Stimulated activated CD8-positive, alpha-beta memory T cell treated with anti-CD3 and anti-CD28 coated beads, Interleukin-15, amount 100 ng/mL, for 48 hours (primary cell): Measurements from ENCODE around the gene VEZT.
"Not testable (repeated sequence)": the region's sequence is repeated elsewhere in the genome, so short reads cannot be mapped to it uniquely, and the experiment has no call there.

Source experiments
- DNase-seq, 2 donors: peaks; one replicate each; pipeline ENCODE4 v3.0.0-alpha.2; 2020; ENCODE audit warnings: low read depth in 2 of 2

VEZT gene, protein sequence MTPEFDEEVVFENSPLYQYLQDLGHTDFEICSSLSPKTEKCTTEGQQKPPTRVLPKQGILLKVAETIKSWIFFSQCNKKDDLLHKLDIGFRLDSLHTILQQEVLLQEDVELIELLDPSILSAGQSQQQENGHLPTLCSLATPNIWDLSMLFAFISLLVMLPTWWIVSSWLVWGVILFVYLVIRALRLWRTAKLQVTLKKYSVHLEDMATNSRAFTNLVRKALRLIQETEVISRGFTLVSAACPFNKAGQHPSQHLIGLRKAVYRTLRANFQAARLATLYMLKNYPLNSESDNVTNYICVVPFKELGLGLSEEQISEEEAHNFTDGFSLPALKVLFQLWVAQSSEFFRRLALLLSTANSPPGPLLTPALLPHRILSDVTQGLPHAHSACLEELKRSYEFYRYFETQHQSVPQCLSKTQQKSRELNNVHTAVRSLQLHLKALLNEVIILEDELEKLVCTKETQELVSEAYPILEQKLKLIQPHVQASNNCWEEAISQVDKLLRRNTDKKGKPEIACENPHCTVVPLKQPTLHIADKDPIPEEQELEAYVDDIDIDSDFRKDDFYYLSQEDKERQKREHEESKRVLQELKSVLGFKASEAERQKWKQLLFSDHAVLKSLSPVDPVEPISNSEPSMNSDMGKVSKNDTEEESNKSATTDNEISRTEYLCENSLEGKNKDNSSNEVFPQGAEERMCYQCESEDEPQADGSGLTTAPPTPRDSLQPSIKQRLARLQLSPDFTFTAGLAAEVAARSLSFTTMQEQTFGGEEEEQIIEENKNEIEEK

DNA sequence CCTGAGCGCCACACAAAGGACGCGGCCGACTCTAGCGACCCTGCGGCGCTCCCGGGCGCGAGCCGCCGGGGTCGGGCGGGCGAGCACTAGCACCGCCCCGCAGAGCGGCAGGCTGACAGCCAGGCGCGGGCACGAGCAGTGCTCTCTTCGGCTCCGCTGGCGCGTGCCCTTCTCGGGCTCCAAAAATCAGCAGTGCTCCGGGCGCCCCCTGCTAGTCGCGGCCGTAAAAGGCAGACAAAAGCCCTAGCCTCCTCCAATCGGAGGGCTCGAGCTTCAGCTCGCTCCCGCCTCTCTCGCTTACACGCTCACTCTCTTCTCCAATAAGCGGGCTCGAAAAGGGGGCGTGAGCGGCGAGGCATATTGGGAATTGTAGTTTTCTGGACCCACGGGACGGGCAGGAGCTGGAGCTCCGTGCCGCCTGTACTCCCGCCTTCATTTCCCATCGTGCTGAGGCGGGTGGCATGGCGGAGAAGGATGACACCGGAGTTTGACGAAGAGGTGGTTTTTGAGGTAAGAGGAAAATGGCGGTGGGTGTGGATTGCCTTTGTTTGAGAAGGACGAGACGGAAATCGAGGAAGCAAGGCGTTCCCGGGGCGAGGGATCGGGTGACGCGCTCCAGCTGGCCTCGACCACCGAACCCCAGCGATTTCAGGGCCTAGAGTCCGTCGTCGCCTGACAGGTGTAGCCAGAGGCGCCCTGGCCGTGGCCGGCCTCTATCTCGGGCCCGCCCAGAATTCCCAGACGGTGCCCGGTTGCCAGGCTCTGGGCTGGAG is at the start of gene VEZT, which contains the start of gene FGD6:
Gene VEZT, plus strand, starts transcription at position 431 of the 773 bp plus-strand sequence. Its CDS starts 44 bp downstream, at position 475.
Gene FGD6, minus strand, starts transcription at position 91 of the 773 bp plus-strand sequence. CDS start 227 bp downstream, outside the sequence.
- DNase-seq, result peak; percentile 95 to 96

DNA sequence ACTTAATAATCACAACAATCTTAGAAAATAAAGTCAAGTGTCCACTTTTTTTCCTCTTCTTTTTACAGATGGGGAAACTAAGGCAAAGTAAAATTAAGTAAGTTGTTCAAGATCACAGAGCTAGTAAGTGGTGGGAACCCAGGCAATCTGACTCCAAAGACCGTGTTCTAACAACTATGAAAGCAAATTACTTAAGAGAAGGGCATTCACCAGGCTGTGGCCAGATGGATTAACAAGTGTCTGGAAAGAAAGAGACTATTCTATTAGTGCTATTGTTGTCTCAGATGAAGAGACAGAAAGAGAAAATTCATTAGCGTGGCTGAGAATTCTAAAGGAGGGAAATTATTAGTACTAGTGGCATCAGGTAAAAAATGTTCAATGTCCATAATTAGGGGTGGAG is 48.9 kb upstream of the VEZT start:
- DNase-seq, result no peak

DNA sequence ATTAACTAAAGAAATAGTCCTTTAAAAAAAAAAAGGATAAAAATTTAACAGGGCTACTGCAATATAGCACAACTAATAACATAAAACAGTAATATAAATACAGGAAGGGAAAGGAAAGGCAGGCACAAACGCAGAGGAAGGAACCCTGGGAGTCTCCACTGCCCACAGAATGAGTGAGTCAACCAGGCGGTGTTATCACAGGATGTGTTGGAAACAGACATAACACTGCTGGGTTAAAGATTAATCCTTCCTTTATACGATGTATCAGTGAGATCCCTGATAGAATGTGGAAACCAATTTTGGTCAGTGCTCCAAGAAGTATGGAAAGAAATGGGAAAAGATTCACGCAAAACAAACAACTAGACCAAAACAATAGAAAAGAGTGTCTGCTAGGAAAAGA is 48.2 kb upstream of the VEZT start:
- no peak for DNase-seq

DNA sequence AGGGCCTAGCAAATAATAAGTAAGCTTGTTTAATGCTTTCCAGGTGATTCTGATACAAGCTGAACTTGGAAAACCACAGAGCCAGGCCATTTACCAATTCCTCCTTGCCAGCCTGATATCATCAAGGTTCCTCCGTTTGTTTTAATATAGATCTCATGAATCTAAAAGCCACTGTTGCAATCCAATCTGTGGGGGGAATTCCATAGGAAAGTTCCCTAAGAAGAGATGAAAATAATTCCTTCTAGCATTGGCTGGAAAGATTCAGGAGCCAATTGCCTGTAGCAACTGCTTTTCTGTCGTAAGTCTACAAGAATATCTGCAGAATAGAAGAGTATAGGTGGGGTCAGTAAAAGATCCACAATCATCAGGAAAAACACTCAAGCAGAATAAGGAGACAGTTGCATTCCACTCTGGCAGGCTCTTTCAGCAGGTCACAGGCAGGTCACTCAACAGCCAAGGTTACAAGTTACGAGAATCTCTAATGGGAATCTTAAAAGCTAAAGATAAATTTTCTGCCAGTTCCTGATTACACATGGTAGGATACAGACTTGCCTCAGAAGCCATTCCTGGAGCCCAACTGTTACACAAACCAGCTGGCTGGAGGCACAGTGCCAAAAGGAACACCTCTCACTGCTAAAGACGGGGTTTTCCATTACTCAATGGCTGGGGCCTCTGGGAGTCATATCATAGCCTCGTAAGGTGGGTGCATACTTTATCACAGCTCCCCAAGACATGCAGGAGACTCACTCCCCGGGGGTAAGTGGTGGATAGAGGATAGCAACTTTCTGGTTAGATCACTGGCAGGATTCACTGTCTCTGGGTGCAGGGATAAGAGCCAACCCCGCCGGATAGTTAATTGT is 44.0 kb upstream of the VEZT start:
- DNase-seq, result no peak

DNA sequence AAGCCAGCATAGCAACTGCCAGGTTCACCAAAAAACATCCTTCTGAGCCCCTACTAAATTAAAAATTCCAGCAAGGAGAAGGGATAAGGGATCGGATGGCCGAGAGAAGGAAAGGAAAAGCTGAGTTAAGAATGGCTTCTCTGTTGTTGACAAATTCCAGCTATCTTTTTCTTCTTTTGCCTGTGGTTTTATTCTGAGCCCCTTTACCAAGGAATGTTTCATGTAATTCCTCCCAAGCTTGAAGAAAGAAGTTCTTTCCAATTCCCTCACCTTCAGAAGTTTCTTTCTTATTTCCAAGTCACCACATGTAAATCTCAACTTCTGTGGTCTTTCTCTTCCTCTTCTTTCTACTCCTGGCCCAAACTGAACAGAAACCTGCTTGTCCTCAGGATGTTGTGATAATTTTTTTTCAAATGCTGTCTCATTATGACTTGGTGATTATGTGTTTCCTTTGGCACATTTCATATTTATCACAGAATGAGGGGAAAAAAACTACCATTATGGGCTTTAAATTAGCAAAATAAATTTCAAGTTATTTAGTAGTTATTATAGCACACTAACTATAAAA is 40.3 kb upstream of the VEZT start:
- no peak for DNase-seq

DNA sequence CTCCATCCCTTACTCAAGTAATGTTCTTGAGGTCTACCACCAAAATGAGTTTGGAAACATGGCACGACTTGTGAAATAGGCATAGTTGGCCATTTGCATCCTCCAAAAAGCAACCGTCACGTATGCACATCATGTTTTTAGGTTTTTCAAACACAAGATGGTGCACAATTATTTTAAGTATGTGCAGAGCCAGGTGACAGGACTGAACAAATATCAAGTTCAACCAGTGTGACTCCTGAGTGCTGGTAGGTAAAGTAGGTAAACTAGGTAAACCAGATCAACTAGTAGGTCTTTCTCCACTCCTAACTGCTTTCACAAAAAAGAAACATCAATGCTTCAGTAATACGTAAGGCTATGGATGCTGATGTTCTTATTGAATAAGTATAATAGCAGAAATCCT is 39.5 kb upstream of the VEZT start:
- no peak for DNase-seq

DNA sequence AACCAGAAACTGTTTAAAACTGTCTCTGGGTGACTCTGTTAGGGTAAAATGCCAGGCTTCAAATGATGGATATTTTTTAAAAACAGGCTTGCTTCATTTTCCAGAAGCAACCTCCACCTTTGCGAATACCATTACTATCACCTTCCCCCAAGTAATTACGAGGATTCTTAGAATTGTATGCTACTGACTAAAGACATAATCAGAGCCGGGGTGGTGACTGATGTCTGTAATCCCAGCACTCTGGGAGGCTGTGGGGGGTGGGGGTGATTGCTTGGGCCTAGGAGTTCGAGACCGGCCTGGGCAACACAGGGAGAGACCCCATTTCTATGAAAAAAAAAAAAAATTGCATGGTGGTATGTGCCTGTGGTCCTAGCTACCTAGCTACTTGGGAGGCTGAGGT is 38.6 kb upstream of the VEZT start:
- DNase-seq, result no peak

DNA sequence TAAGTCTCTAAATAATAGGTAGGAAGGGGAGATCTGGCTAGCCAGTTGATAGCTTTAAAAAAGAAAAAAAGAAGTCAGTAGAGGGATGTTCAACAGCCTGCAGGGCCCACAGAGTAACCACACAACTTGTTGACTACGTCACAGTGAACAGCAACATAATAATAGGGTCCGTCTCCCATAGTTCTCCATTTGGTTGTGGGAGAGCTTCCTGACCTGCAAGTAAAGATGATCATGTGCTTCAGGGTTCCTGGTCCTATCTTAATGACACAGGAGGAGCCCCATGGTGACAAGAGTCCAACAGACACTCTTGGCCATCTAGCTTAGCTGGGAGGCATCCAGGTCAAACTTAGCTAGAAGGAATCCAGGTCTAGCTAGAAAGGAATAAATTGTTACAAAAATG is 36.5 kb upstream of the VEZT start:
- no peak for DNase-seq

DNA sequence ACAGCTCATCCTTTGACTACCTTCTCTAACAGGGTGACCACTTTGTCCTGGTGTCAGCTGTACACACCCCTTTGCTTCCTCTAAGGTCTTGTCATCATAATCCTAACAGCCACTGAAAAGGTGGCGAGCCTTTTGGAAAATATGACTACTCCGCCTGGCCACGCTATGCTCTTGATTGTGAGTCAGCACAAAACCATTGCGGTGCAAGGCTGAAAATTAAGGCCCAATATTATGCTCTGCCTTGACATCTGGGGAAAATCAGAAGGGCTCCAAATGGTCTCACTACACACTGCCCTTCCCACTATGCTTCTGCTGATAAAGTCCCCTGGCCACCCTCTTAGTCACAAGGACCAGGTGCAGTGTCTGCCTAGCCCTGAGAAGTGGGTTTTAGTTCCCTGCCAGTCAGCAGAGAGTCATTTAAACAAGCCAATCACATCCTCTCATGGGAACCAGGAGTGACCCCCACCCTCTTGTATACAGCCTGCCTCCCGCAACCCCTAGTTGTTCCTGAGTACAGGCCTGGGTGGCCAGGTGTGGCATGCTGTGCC is 34.7 kb upstream of the VEZT start:
- peak in 1 of 2 donors; percentile 3 for DNase-seq

DNA sequence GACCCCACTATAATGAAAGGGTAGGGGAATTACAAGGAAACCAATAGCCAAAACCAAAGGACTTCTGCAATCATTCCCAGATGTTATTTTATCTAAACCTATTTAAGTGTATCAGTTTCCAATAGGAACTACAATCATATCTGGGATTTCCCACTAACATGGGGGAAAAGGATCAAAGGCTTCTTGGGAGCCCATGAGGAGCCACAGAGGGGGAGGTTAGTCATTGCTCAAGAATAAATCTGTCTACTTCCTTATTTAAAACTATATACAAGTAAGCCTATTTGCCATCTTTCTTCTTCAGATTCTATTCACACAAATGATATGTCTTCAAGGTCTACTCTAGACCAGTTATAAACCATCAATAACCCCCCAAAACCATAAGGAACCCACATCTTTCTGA is 33.5 kb upstream of the VEZT start:
- no peak for DNase-seq

DNA sequence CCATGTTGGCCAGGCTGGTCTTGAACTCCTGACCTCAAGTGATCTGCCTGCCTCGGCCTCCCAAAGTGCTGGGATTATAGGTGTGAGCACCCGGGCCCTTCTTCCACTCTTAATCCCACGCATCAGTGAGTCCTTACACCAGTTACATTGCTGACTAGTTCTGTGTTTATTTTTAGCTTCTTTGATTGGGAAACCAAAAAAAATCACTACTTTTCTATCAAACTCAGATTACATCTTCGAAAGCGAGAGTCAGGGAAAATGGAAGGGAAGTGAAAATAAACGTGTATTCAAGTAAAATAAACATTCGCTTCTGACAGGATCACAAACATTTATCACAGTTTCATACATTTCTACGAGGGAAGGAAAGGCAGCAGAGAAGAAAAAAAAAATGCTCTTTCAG is 32.5 kb upstream of the VEZT start:
- DNase-seq, result no peak

DNA sequence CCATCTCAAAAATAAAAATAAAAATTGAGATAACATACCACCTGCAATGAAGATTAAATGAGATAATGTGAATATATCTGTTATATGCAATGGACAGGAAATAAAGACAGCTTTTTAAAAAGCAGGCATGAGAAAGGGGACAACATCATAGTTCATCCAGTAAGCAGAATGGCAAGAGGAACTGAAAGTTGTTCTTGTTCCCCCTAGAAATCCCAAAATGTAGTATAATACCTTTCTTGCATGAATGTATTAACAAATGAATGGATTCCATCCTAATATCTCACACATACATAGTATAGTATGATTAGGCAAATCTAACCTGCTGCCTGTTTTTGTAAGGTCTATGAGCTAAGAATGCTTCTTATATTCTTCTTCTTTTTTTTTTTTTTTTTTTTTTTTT is 31.8 kb upstream of the VEZT start:
- DNase-seq, result no peak

DNA sequence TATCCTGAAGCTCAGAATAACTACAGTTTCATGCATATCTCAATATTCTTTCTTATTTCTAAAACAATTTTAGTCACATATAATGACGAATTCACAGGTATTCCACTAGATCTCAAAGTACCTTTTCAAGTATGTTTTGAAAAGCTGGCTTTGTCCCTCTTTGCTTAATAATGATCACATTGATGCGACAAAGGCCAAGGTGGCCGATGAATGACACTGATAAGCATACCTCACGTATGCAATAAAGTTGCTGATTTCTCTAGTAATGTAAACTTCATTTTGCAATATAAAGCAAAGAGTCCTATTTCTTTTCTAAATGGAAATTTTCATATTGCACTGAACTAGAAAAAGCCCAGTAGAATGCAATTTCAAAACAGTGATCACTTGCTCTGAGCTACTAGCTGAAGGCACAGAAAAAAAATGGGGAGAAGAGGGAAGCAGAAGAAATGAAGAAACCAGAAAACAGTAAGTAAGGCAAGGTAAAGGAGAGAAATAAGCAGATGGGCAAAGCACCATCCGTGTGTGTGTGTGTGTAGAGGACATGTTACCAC is 29.7 kb upstream of the VEZT start:
- no peak for DNase-seq

DNA sequence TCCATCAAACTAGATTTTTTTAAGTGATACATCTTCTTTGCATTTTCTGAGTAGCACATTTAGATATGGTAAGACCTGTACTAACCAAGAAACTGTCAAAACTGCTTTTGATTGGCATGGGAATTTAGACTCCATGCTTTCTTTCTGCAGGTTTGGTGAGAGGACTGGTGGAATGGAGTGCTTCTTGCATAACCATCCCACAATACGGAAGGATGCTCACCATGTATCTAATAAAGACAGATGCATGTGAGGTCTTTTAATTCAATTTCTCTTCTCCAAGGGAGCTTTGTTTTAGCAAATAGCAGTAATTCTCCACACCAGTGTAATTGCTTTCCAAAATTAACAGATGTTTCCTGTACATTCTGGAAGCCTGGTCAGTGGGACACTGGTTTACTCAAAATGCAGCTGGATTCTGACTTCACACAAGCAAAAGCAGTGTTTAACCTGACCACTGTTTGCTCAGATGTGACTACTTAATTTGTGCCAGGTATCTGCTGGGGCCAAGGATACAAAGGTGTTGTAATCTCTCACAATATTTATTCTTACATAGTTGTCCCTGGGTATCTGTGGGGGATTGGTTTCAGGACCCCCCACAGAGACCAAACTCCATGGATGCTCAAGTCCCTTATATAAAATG is 26.4 kb upstream of the VEZT start:
- DNase-seq, result no peak

DNA sequence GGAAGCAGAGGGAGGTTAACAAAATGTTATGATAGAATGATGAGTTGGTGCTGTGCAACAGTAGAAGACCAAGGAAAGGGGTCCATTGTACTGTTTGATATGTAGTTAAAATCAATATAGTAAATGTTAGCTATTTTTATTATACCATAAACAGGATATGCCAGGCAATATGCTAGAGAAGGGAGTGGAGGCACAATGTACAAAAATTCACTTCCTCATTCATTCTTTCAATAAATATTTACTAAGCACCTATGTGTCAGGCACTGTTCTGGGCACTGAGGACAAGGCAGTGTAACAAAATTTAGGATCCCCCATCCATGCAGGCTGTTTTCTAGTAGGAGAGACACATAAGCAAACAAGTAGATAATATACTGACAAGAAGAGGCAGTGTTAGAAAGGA is 25.3 kb upstream of the VEZT start:
- DNase-seq, result no peak

DNA sequence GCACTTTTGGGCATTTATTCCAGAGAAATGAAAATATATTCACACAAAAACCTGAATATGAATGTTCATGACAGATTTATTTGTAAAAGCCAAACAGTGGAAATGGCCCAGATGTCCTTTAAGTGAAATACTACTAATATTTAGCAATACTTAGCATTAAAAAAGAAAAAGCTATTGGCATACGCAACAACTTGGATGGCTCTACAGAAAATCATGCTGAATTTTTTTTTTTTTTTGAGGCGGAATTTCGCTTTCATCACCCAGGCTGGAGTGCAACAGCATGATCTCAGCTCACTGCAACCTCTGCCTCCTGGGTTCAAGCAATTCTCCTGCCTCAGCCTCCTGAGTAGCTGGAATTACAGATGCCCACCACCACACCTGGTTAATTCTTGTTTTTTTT is 24.5 kb upstream of the VEZT start:
- no peak for DNase-seq

DNA sequence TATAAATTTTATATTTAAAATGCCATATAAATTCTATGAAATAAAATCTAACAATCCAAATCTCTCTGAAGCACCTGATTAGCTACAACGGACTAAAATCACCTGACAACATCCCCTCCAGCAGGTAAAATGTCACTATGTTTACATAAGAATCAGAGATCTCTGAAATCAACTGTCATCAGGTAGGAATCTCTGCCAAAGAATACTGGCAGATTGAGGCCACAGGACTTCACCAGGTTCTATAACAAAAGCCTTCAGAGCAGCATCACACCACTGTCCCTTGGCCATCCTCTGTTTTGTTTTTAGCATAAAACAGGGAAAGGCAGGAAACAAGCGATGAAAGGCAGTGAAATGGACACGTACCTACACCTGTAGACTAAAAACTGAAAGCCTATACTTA is 22.5 kb upstream of the VEZT start:
- no peak for DNase-seq

DNA sequence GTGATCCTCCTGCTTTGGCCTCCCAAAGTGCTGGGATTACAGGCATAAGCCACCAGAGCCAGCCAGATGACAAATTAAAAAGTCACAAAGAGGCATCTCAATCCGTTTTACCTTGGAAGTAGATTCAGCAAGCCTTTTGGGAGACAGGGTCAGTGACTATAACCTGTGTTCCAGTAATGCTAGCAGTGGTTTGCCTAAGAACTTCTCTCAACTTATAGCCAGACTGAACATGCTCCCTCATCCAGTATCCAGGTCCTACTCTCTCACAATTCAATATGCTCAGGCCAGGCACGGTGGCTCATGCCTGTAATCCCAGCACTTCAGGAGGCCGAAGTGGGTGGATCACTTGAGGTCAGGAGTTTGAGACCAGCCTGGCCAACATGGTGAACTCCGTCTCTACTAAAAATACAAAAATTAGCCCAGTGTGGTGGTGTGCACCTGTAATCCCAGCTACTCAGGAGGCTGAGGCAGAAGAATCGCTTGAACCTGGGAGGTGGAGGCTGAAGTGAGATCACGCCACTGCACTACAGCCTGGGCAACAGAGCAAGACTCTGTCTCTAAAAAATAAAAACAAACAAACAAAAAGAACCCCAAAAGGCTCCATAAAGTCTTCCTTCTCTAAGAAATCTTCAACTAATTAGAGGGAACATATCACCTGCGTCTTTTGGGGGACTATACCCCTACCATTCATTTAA is 20.6 kb upstream of the VEZT start:
- not testable (repeated sequence) for DNase-seq

DNA sequence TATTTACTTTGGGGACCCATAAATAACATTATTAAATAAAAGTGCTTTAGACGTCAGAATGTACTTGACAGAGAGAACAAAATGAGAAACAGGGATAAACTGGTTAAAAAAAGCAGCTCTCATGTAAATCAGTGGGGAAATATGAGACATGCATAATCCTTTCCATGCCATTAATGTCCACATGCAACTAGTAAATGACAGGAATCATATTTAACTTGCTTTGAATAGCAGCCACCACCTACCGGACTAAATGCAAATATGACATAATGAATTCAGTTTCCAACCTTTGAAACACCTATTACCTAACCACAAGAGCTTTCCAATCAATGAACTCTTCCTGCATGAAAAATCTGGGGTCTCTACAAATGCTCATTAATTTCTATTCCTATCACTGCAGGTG is 20.0 kb upstream of the VEZT start:
- DNase-seq, result no peak
